OCI-LY7 (cell line): ENCODE results near the gene TUFM. TPM values are rescaled to one million over a fixed set of nuclear protein-coding genes. Genes with fewer than 3 reads are reported as not detected.
"Not testable (repeated sequence)": the region's sequence is repeated elsewhere in the genome, so short reads cannot be mapped to it uniquely, and the experiment has no call there.

Experiments used
- BruUV-seq: library from RNA; stranded (reverse); fragments of 400-500 nt; replicated peaks from 2 replicates; lab custom pipeline; 2021; lab: Mats Ljungman, UMichigan
- CTCF ChIA-PET: fragments of 300-600 bp; sonication (Branson Sonifier 250); formaldehyde crosslinking; loops from one replicate; lab custom pipeline; 2022; ENCODE audit warnings: antibody characterized with exemption; ENCODE audit not compliant: unreplicated experiment; lab: Charles Lee
- POLR2A ChIA-PET: fragments of 300-600 bp; sonication (Branson Sonifier 250); formaldehyde crosslinking; loops from one replicate; lab custom pipeline; 2022; ENCODE audit warnings: antibody characterized with exemption; lab: Charles Lee
- DNase-seq: peaks from one replicate; pipeline ENCODE4 v3.0.0-alpha.2; 2015; ENCODE audit warnings: low spot score
- H2AFZ ChIP-seq: fragments of 200-600 bp; sonication (generic), shearing (Covaris generic); 2 replicates; pipeline ENCODE4 v1.6.1; 2014; ENCODE audit warnings: mild to moderate bottlenecking, antibody characterized with exemption, low read length, moderate library complexity
- H3K27ac ChIP-seq: fragments of 200-600 bp; sonication (generic); 2 replicates; pipeline ENCODE4 v1.5.1; 2014; ENCODE audit warnings: mixed run types, low read depth, mild to moderate bottlenecking, moderate library complexity, low read length, inconsistent platforms; ENCODE audit not compliant: poor library complexity, severe bottlenecking
- H3K36me3 ChIP-seq: fragments of 200-600 bp; sonication (generic); 2 replicates; pipeline ENCODE4 v1.6.1; 2014; ENCODE audit warnings: mild to moderate bottlenecking, antibody characterized with exemption, low read length, moderate library complexity, mixed read lengths; ENCODE audit not compliant: insufficient read depth
- H3K4me1 ChIP-seq: fragments of 200-600 bp; sonication (generic); 2 replicates; pipeline ENCODE4 v1.5.1; 2014; ENCODE audit warnings: mild to moderate bottlenecking, low read length; ENCODE audit not compliant: insufficient read depth, poor library complexity, severe bottlenecking
- H3K4me2 ChIP-seq: fragments of 200-600 bp; sonication (generic); 2 replicates; pipeline ENCODE4 v1.6.1; 2014; ENCODE audit warnings: mild to moderate bottlenecking, low read length
- H3K4me3 ChIP-seq: fragments of 200-600 bp; sonication (generic); 2 replicates; pipeline ENCODE4 v1.5.1; 2014; ENCODE audit warnings: mild to moderate bottlenecking, low read depth, low read length; ENCODE audit not compliant: poor library complexity, severe bottlenecking
- H3K79me2 ChIP-seq: fragments of 200-600 bp; sonication (generic); 2 replicates; pipeline ENCODE4 v1.6.1; 2016; ENCODE audit warnings: low read depth, mild to moderate bottlenecking, low read length, moderate library complexity, mixed read lengths; ENCODE audit not compliant: insufficient read depth
- H3K9me2 ChIP-seq: fragments of 200-600 bp; sonication (generic); 2 replicates; pipeline ENCODE4 v1.6.1; 2016; ENCODE audit warnings: mild to moderate bottlenecking, low read length, mixed read lengths; ENCODE audit not compliant: insufficient read depth
- H3K9me3 ChIP-seq: fragments of 200-600 bp; sonication (generic); 2 replicates; pipeline ENCODE4 v1.6.1; 2014; ENCODE audit warnings: mild to moderate bottlenecking, mixed run types, low read length, mixed read lengths
- H4K20me1 ChIP-seq: fragments of 200-600 bp; sonication (generic); 2 replicates; pipeline ENCODE4 v1.6.1; 2014; ENCODE audit warnings: mild to moderate bottlenecking, antibody characterized with exemption, low read length, moderate library complexity, mixed read lengths; ENCODE audit not compliant: insufficient read depth
- CTCF ChIP-seq: fragments of 200-600 bp; sonication (generic); conservative IDR thresholded peaks from 2 replicates; pipeline ENCODE4 v1.5.1; 2014; ENCODE audit warnings: mild to moderate bottlenecking, antibody characterized with exemption, low read length, moderate library complexity, mixed read lengths
- EZH2phosphoT487 ChIP-seq: fragments of 200-600 bp; sonication (generic); IDR thresholded peaks from 2 replicates; pipeline ENCODE4 v1.6.1; 2018; ENCODE audit warnings: low read depth, borderline replicate concordance, mild to moderate bottlenecking, mixed run types, antibody characterized with exemption, low read length, moderate library complexity, mixed read lengths
- intact Hi-C: fragments of 100-400 bp; cut with micrococcal nuclease; formaldehyde crosslinking; loops from one replicate; pipeline ENCODE4 v1.10.0; 2022; ENCODE audit not compliant: unreplicated experiment
- total RNA-seq, 2 experiments: library from RNA; depleted of rRNA in 1 of 2; stranded (reverse); fragments of >200 nt in 1 of 2; shearing (Covaris generic) in 1 of 2; gene quantifications; 2 replicates each; pipeline ENCODE4 v1.2.3, GENCODE V29; 2014 to 2022

TUFM gene
- total RNA-seq, 2 experiments from 2014 or later: 184 to 211 TPM

- Histone ChIP-seq H3K4me1 (peaks cover 18% of the 10 kb centered on the region), H2AFZ (no peak overlapping the region), H3K4me2 (no peak overlapping the region), H3K79me2 (peaks cover 6% of the 10 kb centered on the region; the same call in 1 of the 2 replicates), H3K9me3 (no peaks in the 10 kb centered on the region), H3K36me3 (no peaks in the 10 kb centered on the region), H3K27ac (no peak overlapping the region), H3K9me2 (no peaks in the 10 kb centered on the region), H4K20me1 (no peaks in the 10 kb centered on the region), H3K4me3 (no peak overlapping the region)
- ChIA-PET POLR2A (no interaction called here), CTCF (no interaction called here)
- TF ChIP-seq EZH2phosphoT487 (no peak), CTCF (no peak)
- intact Hi-C loops: no loop called here
- BruUV-seq: no TSS peak
- DNase-seq: no peak
Measured at GRCh38 chr16:28882551-28883160, 36.5 kb upstream of the TUFM start.

GRCh38 chr16:28881565-28881964, 35.4 kb upstream of the TUFM start:
- H3K4me3 ChIP-seq, H3K9me3 ChIP-seq, BruUV-seq, H3K79me2 ChIP-seq, H4K20me1 ChIP-seq, POLR2A ChIA-PET, H3K27ac ChIP-seq, H3K4me2 ChIP-seq, DNase-seq, H3K36me3 ChIP-seq, intact Hi-C loops, H2AFZ ChIP-seq, H3K9me2 ChIP-seq, CTCF ChIA-PET: not testable (repeated sequence)
- peaks cover 24% of the 10 kb centered on the region for H3K4me1 ChIP-seq

- no peak overlapping the region for H3K4me2 ChIP-seq
- H4K20me1 ChIP-seq: no peaks in the 10 kb centered on the region
- ChIA-PET CTCF (no interaction called here), POLR2A (no interaction called here)
- no peak overlapping the region for H2AFZ ChIP-seq
- no TSS peak for BruUV-seq
- peaks cover 24% of the 10 kb centered on the region for H3K4me1 ChIP-seq
- H3K27ac ChIP-seq: no peak overlapping the region
- H3K9me2 ChIP-seq: no peaks in the 10 kb centered on the region
- no peak overlapping the region for H3K4me3 ChIP-seq
- intact Hi-C loops: no loop called here
- no peak for DNase-seq
- TF ChIP-seq CTCF (no peak), EZH2phosphoT487 (no peak)
- H3K79me2 ChIP-seq: peaks cover 6% of the 10 kb centered on the region; the same call in 1 of the 2 replicates
- no peaks in the 10 kb centered on the region for H3K9me3 ChIP-seq
- H3K36me3 ChIP-seq: no peaks in the 10 kb centered on the region
Measured at GRCh38 chr16:28880955-28881354, 34.8 kb upstream of the TUFM start.
